ENCODE results near the gene ADCY5.

ADCY5 gene

DNA sequence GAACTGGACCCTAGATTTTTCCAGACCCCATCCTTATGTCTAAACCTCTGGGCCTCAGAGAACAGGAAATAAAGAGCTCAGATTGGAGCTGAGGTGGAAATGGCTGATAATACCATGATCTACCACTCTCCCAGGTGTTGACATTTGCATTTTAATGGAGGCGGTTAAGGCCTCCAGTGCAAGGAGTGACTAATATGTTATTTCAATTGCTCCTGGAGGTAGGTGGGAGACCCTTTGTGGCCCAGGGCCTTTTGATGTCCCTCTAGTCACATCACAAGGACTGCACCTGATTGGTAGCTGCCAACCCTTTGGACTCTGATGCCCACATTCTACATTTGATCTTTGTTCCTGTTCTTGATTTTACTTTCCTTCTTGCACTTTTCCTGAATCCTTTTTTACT is 9.0 kb upstream of the ADCY5 start:
- DNase-seq: no peak

DNA sequence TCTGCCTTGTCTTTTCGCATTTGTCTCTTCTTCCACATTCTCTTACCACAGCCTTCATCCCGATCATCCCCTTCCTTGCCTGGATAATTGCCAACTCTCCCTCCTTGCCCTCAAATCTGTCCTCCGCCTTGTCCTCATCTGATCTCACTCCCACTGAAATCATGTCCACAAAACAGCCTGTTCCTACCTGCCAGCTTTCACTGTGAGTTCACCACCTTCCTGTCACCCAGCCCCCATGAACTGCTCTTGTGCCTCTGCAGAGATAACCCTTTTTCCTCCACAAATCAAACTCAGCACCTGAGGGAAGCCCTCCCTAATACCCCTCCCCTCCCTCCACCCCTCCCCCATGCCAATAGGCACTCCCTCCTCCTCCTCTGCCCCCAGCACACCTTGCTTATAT is 4.8 kb upstream of the ADCY5 start:
- no peak for DNase-seq

DNA sequence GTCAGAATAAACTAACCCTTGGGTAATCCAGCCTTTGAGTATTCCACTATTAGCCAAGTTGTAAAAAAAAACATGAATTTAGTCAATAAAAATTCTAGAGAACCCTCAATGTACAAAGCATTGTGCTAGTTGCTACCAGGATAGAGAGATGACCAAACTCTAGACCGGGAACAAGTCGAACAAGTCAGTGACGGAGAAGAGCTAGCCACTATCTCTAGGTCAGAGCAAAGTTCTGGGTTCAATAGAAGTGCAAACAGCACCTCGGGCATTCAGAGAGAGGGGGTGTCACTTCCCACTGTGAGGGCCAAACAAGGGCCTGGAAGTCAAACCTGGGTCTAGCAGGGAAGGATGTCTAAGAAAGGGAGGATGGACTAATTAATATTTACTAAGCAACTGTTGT is 2.3 kb upstream of the ADCY5 start:
- DNase-seq: no peak

GRCh38 chr3:123449997-123450604 is 1.2 kb upstream of the ADCY5 start:
- no peak for DNase-seq

- no peak for DNase-seq
Measured at GRCh38 chr3:123449102-123449996, 459 bp upstream of the ADCY5 start.

DNA sequence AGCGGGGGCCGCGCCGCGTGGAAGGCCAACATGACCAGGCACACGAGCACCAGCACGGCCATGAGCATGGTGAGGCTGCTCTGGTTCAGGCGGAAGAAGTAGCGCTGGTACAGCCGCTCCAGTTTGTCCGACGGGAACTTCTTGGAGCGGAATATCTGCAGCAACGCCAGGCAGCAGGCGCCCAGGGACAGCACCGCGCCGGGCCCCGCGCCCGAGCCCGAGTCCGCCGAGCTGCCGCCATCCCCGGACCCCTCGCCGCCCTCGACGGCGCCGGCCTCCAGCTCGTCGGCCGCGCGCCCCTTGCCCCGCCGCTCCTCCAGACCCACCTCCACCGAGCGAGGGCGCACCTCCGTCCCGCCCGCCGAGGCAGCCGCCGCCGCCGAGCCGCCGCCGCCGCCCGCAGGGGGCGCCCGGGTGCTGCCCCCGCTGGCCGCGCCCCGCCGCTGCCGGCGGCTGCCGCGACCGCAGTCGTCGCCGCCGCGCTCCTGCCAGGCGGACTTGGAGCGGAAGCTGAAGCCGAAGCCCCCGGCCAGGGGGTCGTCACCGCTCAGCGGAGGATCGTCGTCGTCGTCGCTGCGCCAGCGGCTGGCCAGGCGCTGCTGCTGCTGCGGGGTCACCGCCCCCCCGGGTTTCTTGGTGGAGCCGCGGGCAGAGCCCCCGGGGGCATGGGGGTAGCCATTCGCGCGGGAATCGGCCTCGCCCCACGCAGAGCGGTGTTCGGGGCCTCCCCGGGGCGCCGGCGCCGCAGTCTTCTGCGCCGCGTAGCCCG is 957 bp downstream of the ADCY5 start:
- DNase-seq: no peak

DNA sequence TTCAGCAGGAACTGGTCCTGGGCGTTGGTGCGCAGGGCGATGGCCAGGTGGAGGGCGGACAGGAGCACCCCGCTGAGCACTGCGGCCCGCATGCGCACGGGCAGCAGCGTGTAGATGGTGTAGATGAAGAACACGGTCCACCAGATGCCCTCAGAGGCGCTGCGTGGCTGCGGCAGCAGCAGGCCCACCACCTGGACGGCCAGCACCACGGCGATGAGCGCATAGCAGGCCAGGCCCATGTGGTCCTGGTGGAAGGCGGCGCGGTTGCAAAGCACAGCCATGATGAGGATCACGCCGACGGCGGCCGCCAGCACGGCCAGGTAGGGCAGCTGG is 1.5 kb downstream of the ADCY5 start:
- DNase-seq: no peak

- no peak for DNase-seq
Measured at GRCh38 chr3:123446610-123447109, 2.2 kb downstream of the ADCY5 start.

DNA sequence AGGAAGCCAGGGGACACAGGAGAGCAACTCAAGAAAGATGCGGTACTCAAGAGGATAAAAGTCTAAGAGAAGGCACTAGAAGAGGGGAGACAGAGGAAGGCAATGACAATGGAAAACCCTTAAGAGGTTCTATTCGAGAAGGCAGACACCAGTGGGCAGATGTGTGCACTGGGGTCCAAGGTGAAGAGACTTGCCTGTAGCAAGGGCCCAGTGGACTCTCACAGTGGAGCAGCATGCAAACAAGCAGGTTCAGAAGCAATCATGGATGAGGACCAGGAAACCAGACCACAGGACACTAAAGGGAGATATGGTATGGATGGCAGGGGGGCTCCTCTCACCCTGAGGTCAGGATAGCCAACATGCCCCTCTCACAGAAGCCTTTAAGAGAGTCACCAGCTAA is 2.7 kb downstream of the ADCY5 start:
- no peak for DNase-seq

DNA sequence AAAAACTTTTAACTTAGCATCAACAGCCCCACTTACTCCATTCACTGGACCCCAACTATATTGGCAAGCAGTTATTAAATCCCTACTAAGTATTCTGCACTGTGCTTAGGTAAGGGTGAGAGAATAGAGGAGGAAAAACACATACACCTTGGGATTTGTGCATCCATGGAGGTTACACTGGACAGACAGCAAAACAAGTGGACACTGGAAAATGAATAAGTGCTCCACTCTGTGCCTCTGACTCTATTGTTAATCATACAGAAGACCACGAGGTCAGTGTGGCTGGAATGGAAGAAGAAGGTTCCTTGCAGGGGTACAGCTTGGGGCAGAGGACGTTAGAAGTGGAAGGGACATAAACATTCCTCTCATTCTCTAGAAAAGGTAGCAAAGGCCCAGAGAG is 3.2 kb downstream of the ADCY5 start:
- no peak for DNase-seq

GRCh38 chr3:123444744-123445143 is 4.1 kb downstream of the ADCY5 start:
- no peak for DNase-seq

GRCh38 chr3:123444023-123444422 is 4.9 kb downstream of the ADCY5 start:
- peak; percentile 44 for DNase-seq

GRCh38 chr3:123442908-123443307 is 6.0 kb downstream of the ADCY5 start:
- DNase-seq: no peak

GRCh38 chr3:123442125-123442524 is 6.8 kb downstream of the ADCY5 start:
- no peak for DNase-seq

GRCh38 chr3:123439806-123440580 is 8.9 kb downstream of the ADCY5 start:
- DNase-seq: no peak

GRCh38 chr3:123432832-123433523 is 15.9 kb downstream of the ADCY5 start:
- DNase-seq: no peak

- DNase-seq: no peak
Measured at GRCh38 chr3:123431658-123432324, 17.1 kb downstream of the ADCY5 start.

DNA sequence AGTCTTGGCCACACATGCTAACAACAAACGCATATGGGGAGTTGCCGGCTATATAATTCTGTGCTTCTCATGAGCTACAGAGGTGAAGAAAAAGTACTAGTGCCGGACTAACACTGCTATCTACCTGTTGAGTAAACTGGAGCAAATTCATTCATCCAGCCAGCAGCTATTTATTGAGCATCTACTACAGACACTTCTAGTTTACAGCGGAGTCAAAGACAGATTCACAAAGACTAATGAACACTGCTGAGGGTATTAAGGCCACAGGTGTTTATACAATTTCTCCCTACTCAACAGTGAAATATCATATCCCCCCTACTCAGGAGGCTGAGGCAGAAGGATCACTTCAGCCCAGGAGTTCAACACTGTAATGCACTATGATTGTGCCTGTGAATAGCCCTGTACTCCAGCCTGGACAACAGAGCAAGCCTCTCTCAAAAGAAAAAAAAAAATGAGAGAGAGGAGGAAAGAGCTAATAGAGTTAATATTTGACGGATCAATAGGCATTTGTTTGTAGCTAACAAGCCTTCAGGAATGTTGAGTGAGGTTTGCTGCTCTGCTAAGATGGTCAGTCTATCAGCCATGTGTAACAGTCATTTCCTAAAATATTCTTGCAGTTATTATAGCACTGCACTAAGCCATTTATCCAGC is 17.8 kb downstream of the ADCY5 start:
- no peak for DNase-seq

GRCh38 chr3:123430266-123430665 is 18.6 kb downstream of the ADCY5 start:
- no peak for DNase-seq

DNA sequence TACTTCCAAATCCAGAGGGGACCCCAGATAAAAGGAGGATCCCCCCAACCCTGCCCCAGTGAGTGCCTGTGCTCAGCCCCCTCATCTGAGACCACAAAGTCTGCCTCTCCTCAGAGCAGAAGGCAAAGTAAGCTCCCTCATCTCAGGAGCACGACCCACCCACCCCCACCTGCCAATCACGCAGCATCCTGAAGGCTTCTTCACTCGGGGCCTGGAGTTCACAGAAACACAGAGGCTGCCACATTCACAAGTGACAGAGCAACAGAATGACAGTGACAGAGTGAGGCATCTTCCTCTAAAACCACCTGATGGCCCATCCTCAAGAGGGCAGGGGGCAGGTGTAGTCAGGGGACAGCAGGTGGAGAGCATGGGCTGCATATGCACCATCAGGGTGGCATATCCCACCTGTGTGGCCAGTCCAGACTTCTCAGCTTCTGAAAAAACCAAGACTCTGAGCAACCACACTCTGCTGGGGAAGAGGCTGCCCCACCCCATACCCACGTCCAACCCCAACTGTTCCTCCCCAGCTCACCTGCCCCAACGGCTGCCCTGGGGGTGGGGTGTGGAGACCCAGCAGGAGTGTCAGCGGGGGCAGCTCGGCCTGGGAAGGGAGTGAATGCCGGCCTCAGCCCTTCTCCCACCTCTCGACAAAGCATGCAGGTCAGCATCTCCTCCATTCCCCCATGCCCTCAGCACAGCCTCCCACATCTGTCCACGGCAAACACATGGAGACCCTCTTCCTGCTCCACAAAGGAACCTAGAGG is 19.3 kb downstream of the ADCY5 start:
- DNase-seq: no peak
